ENCODE data around the gene EFL1. TPM values are rescaled to one million over a fixed set of nuclear protein-coding genes. Genes with fewer than 3 reads are reported as not detected.
"Not testable (repeated sequence)": the region's sequence is repeated elsewhere in the genome, so short reads cannot be mapped to it uniquely, and the experiment has no call there.

The EFL1 gene
- total RNA-seq, 3 donors from 2014 or later: 28.7 to 42.9 (median 33.1) TPM

DNA sequence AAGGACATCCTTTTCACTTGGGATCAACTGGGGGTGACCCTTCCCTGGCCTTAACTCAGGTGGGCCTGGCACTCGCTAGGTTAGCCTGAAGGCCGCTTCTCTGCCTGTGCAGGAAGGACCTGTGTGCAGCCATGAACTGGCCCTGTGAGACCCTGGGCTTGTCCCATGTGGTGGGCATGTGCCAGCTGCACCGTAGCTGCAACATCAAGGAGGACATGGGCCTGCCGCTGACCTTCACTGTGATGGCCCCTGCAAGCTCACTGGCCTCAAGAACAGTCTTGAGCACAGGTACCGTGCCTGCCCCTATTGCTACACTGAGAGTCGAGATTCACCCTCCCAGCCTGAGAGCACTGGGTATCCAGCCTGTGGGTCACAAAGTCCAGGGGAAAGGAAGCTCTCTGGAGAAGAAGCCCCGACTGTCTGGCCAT is 43.1 kb upstream of the EFL1 start:
- H3K36me3 ChIP-seq (ENCODE audit: low read depth): no peaks in the 10 kb centered on the region
- DNase-seq (no peak), ATAC-seq (no peak)
- no peak overlapping the region for H3K4me3 ChIP-seq
- intact Hi-C loops (cut with DNase I, micrococcal nuclease): no loop called here
- no peaks in the 10 kb centered on the region for H3K4me1 ChIP-seq (ENCODE audit: low read depth)
- TF ChIP-seq, protein P1, sequence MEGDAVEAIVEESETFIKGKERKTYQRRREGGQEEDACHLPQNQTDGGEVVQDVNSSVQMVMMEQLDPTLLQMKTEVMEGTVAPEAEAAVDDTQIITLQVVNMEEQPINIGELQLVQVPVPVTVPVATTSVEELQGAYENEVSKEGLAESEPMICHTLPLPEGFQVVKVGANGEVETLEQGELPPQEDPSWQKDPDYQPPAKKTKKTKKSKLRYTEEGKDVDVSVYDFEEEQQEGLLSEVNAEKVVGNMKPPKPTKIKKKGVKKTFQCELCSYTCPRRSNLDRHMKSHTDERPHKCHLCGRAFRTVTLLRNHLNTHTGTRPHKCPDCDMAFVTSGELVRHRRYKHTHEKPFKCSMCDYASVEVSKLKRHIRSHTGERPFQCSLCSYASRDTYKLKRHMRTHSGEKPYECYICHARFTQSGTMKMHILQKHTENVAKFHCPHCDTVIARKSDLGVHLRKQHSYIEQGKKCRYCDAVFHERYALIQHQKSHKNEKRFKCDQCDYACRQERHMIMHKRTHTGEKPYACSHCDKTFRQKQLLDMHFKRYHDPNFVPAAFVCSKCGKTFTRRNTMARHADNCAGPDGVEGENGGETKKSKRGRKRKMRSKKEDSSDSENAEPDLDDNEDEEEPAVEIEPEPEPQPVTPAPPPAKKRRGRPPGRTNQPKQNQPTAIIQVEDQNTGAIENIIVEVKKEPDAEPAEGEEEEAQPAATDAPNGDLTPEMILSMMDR (IDR thresholded peaks at IDR 0.05): no peak
- H3K9me3 ChIP-seq: no peaks in the 10 kb centered on the region

DNA sequence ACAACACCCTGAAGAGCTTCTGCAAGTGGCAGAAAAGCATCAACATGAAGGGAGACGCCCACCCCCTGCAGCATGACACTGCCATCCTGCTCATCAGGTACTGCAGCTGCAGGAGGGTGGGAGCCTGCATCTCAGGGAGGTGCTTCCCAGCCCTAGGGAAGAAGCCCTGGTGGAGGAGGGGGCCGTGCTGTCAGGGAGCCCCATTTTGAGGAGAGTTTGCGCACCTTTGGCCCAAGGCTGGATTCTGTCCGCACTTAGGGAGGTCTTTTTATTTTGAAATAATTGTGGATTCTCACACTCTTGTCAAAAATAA is 42.2 kb upstream of the EFL1 start:
- Histone ChIP-seq H3K9me3 (no peaks in the 10 kb centered on the region), H3K4me1 (ENCODE audit: low read depth) (no peaks in the 10 kb centered on the region), H3K36me3 (ENCODE audit: low read depth) (no peaks in the 10 kb centered on the region), H3K4me3 (no peak overlapping the region)
- ATAC-seq (no peak), DNase-seq (no peak)
- TF ChIP-seq, protein P1 (IDR thresholded peaks at IDR 0.05): no peak
- intact Hi-C loops (cut with DNase I, micrococcal nuclease): no loop called here

- ATAC-seq (no peak), DNase-seq (no peak)
- Histone ChIP-seq H3K4me3 (no peak overlapping the region), H3K9me3 (no peaks in the 10 kb centered on the region), H3K4me1 (ENCODE audit: low read depth) (no peaks in the 10 kb centered on the region), H3K36me3 (ENCODE audit: low read depth) (no peaks in the 10 kb centered on the region)
- TF ChIP-seq, protein P1 (IDR thresholded peaks at IDR 0.05): no peak
- intact Hi-C loops (cut with DNase I, micrococcal nuclease): no loop called here
These were observed 41.6 kb upstream of the EFL1 start for GRCh38 chr15:82303956-82304777.

DNA sequence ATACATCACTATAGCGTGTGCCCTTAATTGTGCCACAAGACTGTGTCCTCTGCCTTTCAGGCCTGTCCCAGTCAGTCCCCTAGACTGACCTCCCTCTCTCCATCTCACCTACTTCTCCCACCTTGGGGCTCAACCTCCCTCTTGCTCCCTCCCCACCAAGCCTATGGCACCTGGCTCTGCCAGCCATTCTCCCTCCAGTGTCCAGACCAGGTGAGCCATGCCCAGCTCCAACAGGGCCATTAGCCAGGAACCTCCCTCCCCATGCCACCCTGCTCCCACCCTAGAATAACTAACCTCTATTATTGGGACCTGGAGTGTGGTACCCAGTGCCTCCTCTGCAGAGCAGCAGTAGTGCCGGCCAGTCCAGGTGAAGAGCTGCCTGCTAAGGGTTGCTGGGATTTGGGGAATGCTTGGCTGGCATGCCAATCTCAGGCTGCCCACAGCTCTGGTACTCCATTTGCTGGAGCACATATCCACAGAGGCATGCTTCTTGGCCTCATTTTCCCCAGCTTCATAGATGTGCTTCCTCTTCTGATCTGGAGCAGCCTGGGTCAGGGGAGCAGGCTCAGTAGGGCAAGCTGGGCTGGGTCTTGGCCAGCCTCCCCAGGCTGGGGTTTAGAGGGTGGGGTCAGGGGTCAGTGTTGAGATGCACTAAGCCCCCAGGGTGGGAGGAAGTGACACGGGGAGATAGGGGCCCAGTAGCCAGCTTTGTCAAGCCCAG is 38.9 kb upstream of the EFL1 start:
- TF ChIP-seq, protein P1 (IDR thresholded peaks at IDR 0.05): no peak
- no peaks in the 10 kb centered on the region for H3K9me3 ChIP-seq
- no peaks in the 10 kb centered on the region for H3K4me1 ChIP-seq (ENCODE audit: low read depth)
- H3K4me3 ChIP-seq: no peak overlapping the region
- ATAC-seq (no peak), DNase-seq (no peak)
- intact Hi-C loops (cut with DNase I, micrococcal nuclease): no loop called here
- H3K36me3 ChIP-seq (ENCODE audit: low read depth): no peaks in the 10 kb centered on the region

DNA sequence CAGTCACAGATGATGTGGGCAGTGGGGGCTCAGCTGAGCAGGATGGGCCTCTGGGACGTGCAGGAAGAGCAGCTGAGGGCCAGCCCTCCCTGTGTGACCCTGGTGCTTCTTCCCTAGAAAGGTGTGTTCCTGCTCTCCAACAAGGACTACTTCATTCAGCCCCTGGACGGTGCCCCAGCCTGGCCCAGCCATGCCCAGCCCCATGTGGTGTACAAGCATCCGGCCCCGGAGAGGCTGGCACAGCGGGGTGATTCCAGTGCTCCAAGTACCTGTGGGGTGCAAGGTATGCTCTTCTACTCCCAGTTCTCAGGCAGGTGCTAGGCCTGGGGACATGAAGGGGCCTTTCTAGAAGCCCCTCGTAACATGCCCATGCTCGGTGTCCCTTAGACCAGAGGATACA is 38.3 kb upstream of the EFL1 start:
- Histone ChIP-seq H3K4me3 (no peak overlapping the region), H3K4me1 (ENCODE audit: low read depth) (no peaks in the 10 kb centered on the region), H3K36me3 (ENCODE audit: low read depth) (no peaks in the 10 kb centered on the region), H3K9me3 (no peaks in the 10 kb centered on the region)
- DNase-seq: no peak
- ATAC-seq: no peak
- TF ChIP-seq, protein P1 (IDR thresholded peaks at IDR 0.05): no peak
- intact Hi-C loops (cut with DNase I, micrococcal nuclease): no loop called here

DNA sequence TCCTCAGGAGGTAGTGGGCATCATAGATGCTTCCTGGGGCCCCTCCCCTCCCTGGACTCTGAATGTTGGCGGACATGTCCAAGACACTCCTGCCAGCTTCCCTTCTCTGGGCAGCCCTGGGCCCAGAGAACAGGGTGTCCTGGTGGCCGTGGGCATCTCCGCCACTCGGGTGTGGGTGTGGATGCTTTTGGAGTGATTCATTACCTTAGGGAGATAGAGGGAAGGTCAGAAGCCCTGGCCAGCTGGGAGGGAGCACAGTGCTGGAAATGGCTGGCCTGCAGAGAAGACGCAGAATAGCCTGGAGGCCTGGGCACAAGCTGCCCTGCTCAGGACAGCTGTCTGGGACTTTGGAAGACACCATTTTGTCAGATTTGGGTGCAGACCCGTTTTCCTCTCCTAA is 37.8 kb upstream of the EFL1 start:
- DNase-seq; ATAC-seq; intact Hi-C loops (cut with DNase I, micrococcal nuclease); H3K4me1 ChIP-seq (ENCODE audit: low read depth); H3K9me3 ChIP-seq; H3K4me3 ChIP-seq; H3K36me3 ChIP-seq (ENCODE audit: low read depth): not testable (repeated sequence)

- H3K9me3 ChIP-seq; H3K4me3 ChIP-seq; H3K36me3 ChIP-seq (ENCODE audit: low read depth); H3K4me1 ChIP-seq (ENCODE audit: low read depth); intact Hi-C loops (cut with DNase I, micrococcal nuclease); DNase-seq: not testable (repeated sequence)
- ATAC-seq: peak; percentile 30
These were observed 37.0 kb upstream of the EFL1 start for GRCh38 chr15:82299511-82299914.

All from mucosa of descending colon (tissue), 3 donors.